WTC11 (cell line): ENCODE measurements around the gene INPP5K. TPM values are rescaled to one million over a fixed set of nuclear protein-coding genes. Genes with fewer than 3 reads are reported as not detected.
A peak's percentile ranks its signal among the peaks of the same experiment; 100 is the strongest.

Source experiments
- AFF4 ChIP-seq: sonication (generic); formaldehyde crosslinking; IDR thresholded peaks from 2 replicates; pipeline ENCODE4 v1.8.1; 2023; ENCODE audit warnings: mild to moderate bottlenecking, missing genetic modification reagents, borderline replicate concordance
- ATF1 ChIP-seq: sonication (generic); formaldehyde crosslinking; IDR thresholded peaks from 2 replicates; pipeline ENCODE4 v1.8.1; 2023; ENCODE audit warnings: mild to moderate bottlenecking, moderate library complexity, missing genetic modification reagents
- ATF3 ChIP-seq: sonication (generic); formaldehyde crosslinking; conservative IDR thresholded peaks from 2 replicates; pipeline ENCODE4 v1.8.1; 2022; ENCODE audit warnings: mild to moderate bottlenecking, missing genetic modification reagents
- CBFB ChIP-seq: sonication (generic); formaldehyde crosslinking; IDR thresholded peaks from 2 replicates; pipeline ENCODE4 v1.8.1; 2022; ENCODE audit warnings: mild to moderate bottlenecking, low read depth, missing genetic modification reagents
- E2F4 ChIP-seq: sonication (generic); formaldehyde crosslinking; IDR thresholded peaks from 2 replicates; pipeline ENCODE4 v1.8.1; 2022; ENCODE audit warnings: low read depth, mild to moderate bottlenecking, moderate library complexity, missing genetic modification reagents, borderline replicate concordance
- E2F5 ChIP-seq: sonication (generic); formaldehyde crosslinking; IDR thresholded peaks from 2 replicates; pipeline ENCODE4 v1.8.1; 2022; ENCODE audit warnings: mild to moderate bottlenecking, moderate library complexity, missing genetic modification reagents
- GABPB1 ChIP-seq: sonication (generic); formaldehyde crosslinking; IDR thresholded peaks from 2 replicates; pipeline ENCODE4 v1.8.1; 2023; ENCODE audit warnings: mild to moderate bottlenecking, missing genetic modification reagents
- GRHL2 ChIP-seq: fragments of 250-450 bp; sonication (Bioruptor Pico); IDR thresholded peaks from 2 replicates; pipeline ENCODE4 v1.8.0; 2022; ENCODE audit warnings: mild to moderate bottlenecking, moderate library complexity; ENCODE audit not compliant: insufficient replicate concordance, severe bottlenecking
- GTF2I ChIP-seq: fragments of 250-450 bp; sonication (Bioruptor Pico); conservative IDR thresholded peaks from 2 replicates; pipeline ENCODE4 v1.4.0; 2021; ENCODE audit warnings: mild to moderate bottlenecking
- IRF1 ChIP-seq: sonication (generic); formaldehyde crosslinking; IDR thresholded peaks from 2 replicates; pipeline ENCODE4 v1.8.0; 2023; ENCODE audit warnings: missing genetic modification reagents
- IRF2 ChIP-seq: sonication (generic); formaldehyde crosslinking; IDR thresholded peaks from 2 replicates; pipeline ENCODE4 v1.8.0; 2022; ENCODE audit warnings: low read depth, missing genetic modification reagents, borderline replicate concordance
- JUN ChIP-seq: sonication (generic); formaldehyde crosslinking; IDR thresholded peaks from 2 replicates; pipeline ENCODE4 v1.8.0; 2023; ENCODE audit warnings: mild to moderate bottlenecking, missing genetic modification reagents
- MAX ChIP-seq: sonication (generic); formaldehyde crosslinking; IDR thresholded peaks from 2 replicates; pipeline ENCODE4 v1.8.0; 2022; ENCODE audit warnings: mild to moderate bottlenecking, missing genetic modification reagents
- NFATC4 ChIP-seq: fragments of 250-450 bp; sonication (Bioruptor Pico); IDR thresholded peaks from 2 replicates; pipeline ENCODE4 v1.9.0; 2021; ENCODE audit warnings: mild to moderate bottlenecking
- SOX15 ChIP-seq: fragments of 250-450 bp; sonication (Bioruptor Pico); IDR thresholded peaks from 2 replicates; pipeline ENCODE4 v1.9.0; 2021; ENCODE audit warnings: mild to moderate bottlenecking
- TEAD1 ChIP-seq: sonication (generic); formaldehyde crosslinking; IDR thresholded peaks from 2 replicates; pipeline ENCODE4 v1.8.0; 2022; ENCODE audit warnings: mild to moderate bottlenecking, missing genetic modification reagents
- TEAD4 ChIP-seq: sonication (generic); formaldehyde crosslinking; IDR thresholded peaks from 2 replicates; pipeline ENCODE4 v1.8.0; 2022; ENCODE audit warnings: mild to moderate bottlenecking, missing genetic modification reagents
- USF2 ChIP-seq: sonication (generic); formaldehyde crosslinking; IDR thresholded peaks from 2 replicates; pipeline ENCODE4 v1.8.1; 2023; ENCODE audit warnings: mild to moderate bottlenecking, missing genetic modification reagents, moderate library complexity
- ZBTB43 ChIP-seq: sonication (generic); formaldehyde crosslinking; IDR thresholded peaks from 2 replicates; pipeline ENCODE4 v1.8.1; 2023; ENCODE audit warnings: mild to moderate bottlenecking, missing genetic modification reagents
- ZNF138 ChIP-seq: sonication (generic); formaldehyde crosslinking; conservative IDR thresholded peaks from 2 replicates; pipeline ENCODE4 v1.8.1; 2022; ENCODE audit warnings: mild to moderate bottlenecking, moderate library complexity, missing genetic modification reagents
- ZNF232 ChIP-seq: sonication (generic); formaldehyde crosslinking; IDR thresholded peaks from 2 replicates; pipeline ENCODE4 v1.8.0; 2022; ENCODE audit warnings: mild to moderate bottlenecking, missing genetic modification reagents
- ZNF396 ChIP-seq: fragments of 250-450 bp; sonication (Bioruptor Pico); IDR thresholded peaks from 2 replicates; pipeline ENCODE4 v1.8.0; 2021; ENCODE audit warnings: mild to moderate bottlenecking, moderate library complexity, borderline replicate concordance
- ZNF416 ChIP-seq: fragments of 250-450 bp; sonication (Bioruptor Pico); IDR thresholded peaks from 2 replicates; pipeline ENCODE4 v1.9.0; 2021; ENCODE audit warnings: mild to moderate bottlenecking, inconsistent platforms
- ZNF425 ChIP-seq: fragments of 250-450 bp; sonication (Bioruptor Pico); conservative IDR thresholded peaks from 2 replicates; pipeline ENCODE4 v1.9.0; 2021; ENCODE audit warnings: mild to moderate bottlenecking
- ZNF671 ChIP-seq: fragments of 250-450 bp; sonication (Bioruptor Pico); IDR thresholded peaks from 2 replicates; pipeline ENCODE4 v1.8.0; 2021; ENCODE audit warnings: mild to moderate bottlenecking
- total RNA-seq: library from RNA; stranded (reverse); gene quantifications from 3 replicates; pipeline ENCODE4 v1.2.3, GENCODE V29; 2021

Gene INPP5K
- total RNA-seq, 1 experiment from 2014 or later, result 26.8 TPM

- 0 out of 2 replicates have a peak, but pooled peaks have one; percentile 58 for TF ChIP-seq AFF4 (CRISPR knock-in tag)
- TF ChIP-seq USF2 (CRISPR knock-in tag), result no peak
- TF ChIP-seq ATF3 (CRISPR knock-in tag), result no peak
- TF ChIP-seq ZNF425 (CRISPR knock-in tag), result no peak
- no peak for TF ChIP-seq ZNF396 (CRISPR knock-in tag)
- no peak for TF ChIP-seq SOX15 (CRISPR knock-in tag)
- 0 out of 2 replicates have a peak, but pooled peaks have one; percentile 19 for TF ChIP-seq ZNF138 (CRISPR knock-in tag)
- TF ChIP-seq ATF1 (CRISPR knock-in tag), result 0 out of 2 replicates have a peak, but pooled peaks have one; percentile 53
- TF ChIP-seq GTF2I (CRISPR knock-in tag), result no peak
- peak; percentile 87; the same call in 1 of the 2 replicates for TF ChIP-seq CBFB (CRISPR knock-in tag)
- TF ChIP-seq TEAD4 (CRISPR knock-in tag), result no peak
- no peak for TF ChIP-seq MAX (CRISPR knock-in tag)
- no peak for TF ChIP-seq ZNF671 (CRISPR knock-in tag)
- TF ChIP-seq E2F4 (CRISPR knock-in tag), result peak; percentile 36; the same call in 1 of the 2 replicates
- TF ChIP-seq E2F5 (CRISPR knock-in tag), result peak; percentile 79
- no peak; the same call in 1 of the 2 replicates for TF ChIP-seq TEAD1 (CRISPR knock-in tag)
- peak; percentile 59; the same call in 1 of the 2 replicates for TF ChIP-seq ZNF232 (CRISPR knock-in tag)
- TF ChIP-seq ZBTB43 (CRISPR knock-in tag), result 0 out of 2 replicates have a peak, but pooled peaks have one; percentile 33
- no peak for TF ChIP-seq NFATC4
- TF ChIP-seq IRF1, result no peak
- peak; percentile 38; the same call in 1 of the 2 replicates for TF ChIP-seq JUN (CRISPR knock-in tag)
- TF ChIP-seq GRHL2, result no peak
- no peak for TF ChIP-seq ZNF416 (CRISPR knock-in tag)
- TF ChIP-seq GABPB1 (CRISPR knock-in tag), result peak; percentile 85; the same call in 1 of the 2 replicates
- no peak for TF ChIP-seq IRF2 (CRISPR knock-in tag)
Measured at GRCh38 chr17:1455797-1456599, 60.4 kb downstream of the INPP5K start, which contains the start of gene CRK (continued).
